ENCODE results near the gene MAP2K7.

Gene MAP2K7

DNA sequence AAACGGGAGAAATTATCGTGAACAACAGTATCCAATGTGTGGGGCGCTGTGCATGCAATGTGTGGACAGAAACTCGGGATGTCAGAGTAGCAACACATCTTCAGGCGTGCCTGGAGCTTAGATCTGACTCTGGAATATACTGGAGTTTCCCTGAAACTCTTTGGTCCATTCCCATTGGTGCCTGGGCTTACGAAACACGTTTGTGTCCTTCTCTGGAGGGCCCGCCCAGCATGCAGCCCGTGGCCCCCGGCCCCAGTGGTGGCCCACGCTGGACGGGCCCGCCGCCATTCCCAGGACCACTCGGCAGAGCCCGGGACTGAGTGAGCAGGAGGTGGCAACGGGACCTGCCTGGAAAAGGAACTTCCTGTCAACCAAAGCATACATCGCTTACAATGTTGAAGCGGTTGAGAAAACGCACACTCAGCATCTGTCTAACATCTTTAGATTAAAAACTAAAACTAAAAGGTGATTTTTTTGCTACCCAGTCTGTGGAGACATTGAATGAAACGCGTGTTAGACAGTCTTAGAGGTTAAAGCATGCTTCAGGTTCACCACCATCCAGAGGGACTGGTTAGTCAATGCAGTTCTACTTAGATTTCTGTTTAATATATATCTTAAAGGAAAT is 59.1 kb downstream of the MAP2K7 start:
- DNase-seq (ENCODE audit: low read depth, low spot score): no peak

- DNase-seq (ENCODE audit: low read depth, low spot score): no peak
These were observed 59.9 kb downstream of the MAP2K7 start for GRCh38 chr19:7963566-7963965.
